GM12865 (cell line): ENCODE measurements around the gene DDX39A.

ENCODE experiments used
- DNase-seq: peaks from one replicate; pipeline ENCODE4 v3.0.0; 2010; ENCODE audit warnings: low read depth
- H3K4me3 ChIP-seq: 2 replicates; pipeline ENCODE4 v1.5.1; 2011; ENCODE audit warnings: mild to moderate bottlenecking, low read depth, low read length, control low read depth
- CTCF ChIP-seq: IDR thresholded peaks from 2 replicates; pipeline ENCODE4 v1.5.1; 2011; ENCODE audit warnings: low read length, control low read depth, low read depth, inconsistent platforms; ENCODE audit not compliant: insufficient read depth; ENCODE audit errors: missing control alignments

DDX39A gene

GRCh38 chr19:14433554-14434501 is 14.7 kb upstream of the DDX39A start:
- no peak for DNase-seq
- no peak for TF ChIP-seq CTCF

GRCh38 chr19:14432791-14433553 is 13.8 kb upstream of the DDX39A start, which contains the start of gene PKN1:
PKN1 (plus strand) TSS chr19:14433306; CDS start chr19:14433522, 216 bp downstream.
- DNase-seq, result peak; percentile 71
- peak; percentile 8 for TF ChIP-seq CTCF
- H3K4me3 ChIP-seq, result peak within 1 kb of the TSS; percentile 90

More at GRCh38 chr19:14433554-14434501, 14.7 kb upstream of the DDX39A start:
- H3K4me3 ChIP-seq, result peak overlapping the region; percentile 90

DNA sequence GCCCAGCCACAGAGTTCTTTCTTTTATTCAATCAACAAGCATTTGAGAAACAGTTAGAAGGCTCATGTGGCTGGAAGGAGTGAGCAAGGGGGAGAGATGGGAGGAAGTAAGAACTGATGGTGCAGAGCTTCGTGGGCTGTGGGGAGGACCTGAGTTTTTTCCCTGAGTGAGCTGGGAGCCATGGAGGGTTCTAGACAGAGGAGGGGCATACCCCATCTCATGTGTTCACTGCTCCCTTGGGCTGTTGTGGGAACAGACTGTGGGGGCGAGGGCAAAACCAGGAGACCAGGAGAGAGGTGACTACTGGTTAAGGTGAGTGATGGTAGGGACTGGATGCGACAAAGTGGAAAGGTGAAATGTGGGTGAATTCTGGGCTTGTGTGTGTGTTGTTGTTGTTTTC is 11.6 kb upstream of the DDX39A start:
- no peak for TF ChIP-seq CTCF
- no peak for DNase-seq
- H3K4me3 ChIP-seq, result no peak overlapping the region

- TF ChIP-seq CTCF, result no peak
- H3K4me3 ChIP-seq, result no peak overlapping the region
- DNase-seq, result no peak
Observed at GRCh38 chr19:14428882-14429416, 9.8 kb upstream of the DDX39A start.

GRCh38 chr19:14427461-14427860 is 8.3 kb upstream of the DDX39A start:
- no peak for TF ChIP-seq CTCF
- H3K4me3 ChIP-seq, result no peak overlapping the region
- no peak for DNase-seq

DNA sequence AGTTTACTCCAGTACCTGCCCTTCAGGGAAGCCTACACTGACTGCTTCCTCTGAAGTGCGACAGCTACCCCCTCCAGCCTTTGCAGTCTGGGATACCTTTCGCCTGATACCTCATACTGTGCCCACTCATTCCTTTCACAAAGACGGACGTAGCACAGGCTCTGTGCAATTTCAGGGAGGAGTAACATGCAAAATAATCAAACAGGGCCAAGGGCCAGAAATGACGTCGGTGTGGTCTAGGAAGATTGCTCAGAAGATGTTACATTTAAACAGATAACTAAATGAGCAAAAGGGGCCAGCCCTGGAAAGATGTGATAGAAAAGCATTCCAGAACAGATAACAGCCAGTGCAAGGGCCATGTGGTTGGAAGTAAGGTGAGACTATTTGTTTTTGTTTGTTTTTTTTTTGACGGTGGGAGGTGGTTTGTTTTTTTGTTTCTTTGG is 6.6 kb upstream of the DDX39A start:
- DNase-seq, result no peak
- H3K4me3 ChIP-seq, result no peak overlapping the region
- no peak for TF ChIP-seq CTCF
